Epithelial cell of esophagus (primary cell): ENCODE results near the gene MCL1.
"Not testable (repeated sequence)": the region's sequence is repeated elsewhere in the genome, so short reads cannot be mapped to it uniquely, and the experiment has no call there.

Experiments used
- DNase-seq: peaks from one replicate; pipeline ENCODE4 v3.0.0; 2010; ENCODE audit warnings: low read depth
- H3K4me3 ChIP-seq: 2 replicates; pipeline ENCODE4 v1.5.1; 2011; ENCODE audit warnings: mild to moderate bottlenecking, low read length, control low read depth
- CTCF ChIP-seq: IDR thresholded peaks from 2 replicates; pipeline ENCODE4 v1.5.1; 2011; ENCODE audit warnings: low read depth, mild to moderate bottlenecking, low read length, control low read depth, inconsistent platforms; ENCODE audit not compliant: insufficient read depth; ENCODE audit errors: missing control alignments

MCL1 gene

GRCh38 chr1:150610576-150610975, 31.2 kb upstream of the MCL1 start:
- no peak for DNase-seq
- no peak for TF ChIP-seq CTCF
- no peak overlapping the region for H3K4me3 ChIP-seq

DNA sequence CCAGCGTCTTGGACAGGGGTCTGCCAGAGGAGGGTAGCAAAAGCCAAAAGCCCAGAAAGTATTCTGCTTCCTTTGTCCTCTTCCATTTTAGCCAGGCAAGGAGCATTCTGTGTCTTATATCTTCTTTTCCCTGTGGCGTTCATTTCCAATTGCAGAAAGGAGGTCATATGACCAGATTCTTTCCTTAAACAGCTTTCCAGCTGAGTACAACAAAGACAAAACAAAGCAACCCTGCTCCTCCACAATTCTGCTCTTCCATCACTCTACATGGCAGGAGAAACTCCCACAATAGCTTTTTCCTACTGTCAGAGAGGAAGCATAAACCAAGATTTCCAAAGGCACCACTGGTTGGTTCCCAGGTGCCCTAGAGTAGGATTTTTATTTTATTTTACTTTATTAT, 30.3 kb upstream of the MCL1 start:
- DNase-seq = no peak
- no peak for TF ChIP-seq CTCF
- H3K4me3 ChIP-seq = no peak overlapping the region

- H3K4me3 ChIP-seq = no peak overlapping the region
- TF ChIP-seq CTCF = no peak
- no peak for DNase-seq
Measured at GRCh38 chr1:150606463-150607142, 27.2 kb upstream of the MCL1 start.

GRCh38 chr1:150605451-150605731, 26.0 kb upstream of the MCL1 start:
- not testable (repeated sequence) for H3K4me3 ChIP-seq, DNase-seq

DNA sequence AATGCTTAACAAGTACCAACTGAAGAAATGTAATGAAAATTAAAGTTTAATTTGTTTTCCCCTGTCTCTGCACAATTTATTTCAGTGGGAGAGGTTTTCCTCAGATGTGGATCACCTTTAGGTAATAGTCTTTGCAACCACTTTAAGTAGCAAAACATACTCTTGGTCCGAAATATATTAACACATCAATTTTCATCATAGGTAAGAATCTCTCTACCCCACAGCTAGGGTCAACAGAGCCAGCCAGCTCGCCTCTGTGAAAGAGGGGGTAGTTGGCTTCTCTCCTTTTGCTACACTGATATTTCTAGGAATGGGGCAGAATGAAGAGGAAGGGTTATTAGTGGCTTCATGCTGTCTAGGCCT, 24.8 kb upstream of the MCL1 start:
- no peak for DNase-seq
- H3K4me3 ChIP-seq = no peak overlapping the region
- no peak for TF ChIP-seq CTCF

DNA sequence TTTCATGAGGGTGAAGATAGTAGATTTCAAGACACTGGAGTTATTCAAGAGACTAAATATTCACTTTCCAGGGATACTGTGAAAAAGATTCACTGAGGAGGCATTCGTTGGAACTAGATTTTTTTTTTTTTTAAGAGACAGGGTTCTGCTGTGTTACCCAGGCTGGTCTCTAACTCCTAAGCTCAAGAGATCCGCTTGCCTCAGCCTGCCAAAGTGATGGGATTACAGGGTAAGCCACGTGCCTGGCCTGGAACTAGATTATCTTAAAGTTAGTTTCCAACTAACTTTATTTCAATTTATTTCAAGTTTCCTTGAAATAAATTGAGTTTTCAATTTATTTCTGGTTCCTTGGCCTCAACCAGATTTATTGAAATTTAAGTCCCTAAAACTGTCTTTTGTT, 24.3 kb upstream of the MCL1 start:
- DNase-seq = no peak
- no peak for TF ChIP-seq CTCF
- no peak overlapping the region for H3K4me3 ChIP-seq

DNA sequence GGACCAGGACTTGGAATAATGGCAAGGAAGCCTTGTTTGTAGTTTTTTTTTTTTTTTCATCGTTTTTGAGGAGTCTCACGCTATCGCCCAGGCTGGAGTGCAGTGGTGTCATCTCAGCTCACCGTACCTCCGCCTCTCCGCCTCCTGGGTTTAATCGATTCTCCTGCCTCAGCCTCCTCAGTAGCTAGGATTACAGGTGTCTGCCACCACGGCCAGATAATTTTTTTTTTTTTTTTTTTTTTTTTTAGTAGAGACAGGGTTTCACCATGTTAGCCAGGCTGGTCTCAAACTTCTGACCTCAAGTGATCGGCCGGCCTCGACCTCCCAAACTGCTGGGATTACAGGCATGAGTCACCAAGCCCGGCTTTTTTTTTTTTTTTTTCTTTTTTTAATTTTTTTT, 23.0 kb upstream of the MCL1 start:
- not testable (repeated sequence) for H3K4me3 ChIP-seq, DNase-seq

- H3K4me3 ChIP-seq = no peak overlapping the region
- DNase-seq = no peak
- no peak for TF ChIP-seq CTCF
Measured at GRCh38 chr1:150601540-150601939, 22.1 kb upstream of the MCL1 start.

GRCh38 chr1:150598346-150598745, 18.9 kb upstream of the MCL1 start:
- DNase-seq = not testable (repeated sequence)

More at GRCh38 chr1:150598346-150598745, 18.9 kb upstream of the MCL1 start:
- not testable (repeated sequence) for H3K4me3 ChIP-seq
